Bronchial epithelial cell (primary cell): ENCODE results near the gene ZNF74. TPM values are rescaled to one million over a fixed set of nuclear protein-coding genes. Genes with fewer than 3 reads are reported as not detected.
"Not testable (repeated sequence)": the region's sequence is repeated elsewhere in the genome, so short reads cannot be mapped to it uniquely, and the experiment has no call there.

ENCODE experiments used
- DNase-seq: peaks from one replicate; pipeline ENCODE4 v3.0.0-alpha.2; 2010; ENCODE audit warnings: low read depth
- FAIRE-seq: peaks from 2 replicates; lab custom pipeline; 2011; peaks lifted over from hg19 to GRCh38; lab: Jason Lieb, UNC
- H3K27me3 ChIP-seq: 2 replicates; pipeline ENCODE4 v1.5.1; 2011; ENCODE audit warnings: low read length; ENCODE audit not compliant: control insufficient read depth, insufficient read depth
- H3K36me3 ChIP-seq: 2 replicates; pipeline ENCODE4 v1.5.1; 2011; ENCODE audit warnings: low read length; ENCODE audit not compliant: control insufficient read depth, insufficient read depth
- H3K4me3 ChIP-seq: 2 replicates; pipeline ENCODE4 v1.5.1; 2011; ENCODE audit warnings: mild to moderate bottlenecking, low read depth, low read length, control low read depth
- total RNA-seq: library from RNA; depleted of rRNA; stranded (reverse); fragments of >200 nt; gene quantifications from 2 replicates; pipeline ENCODE4 v1.2.1, GENCODE V29; 2014
- TF ChIP-seq, protein P1 (sequence below): IDR thresholded peaks from 2 replicates; pipeline ENCODE4 v1.5.1; 2011; ENCODE audit warnings: mild to moderate bottlenecking, moderate library complexity, low read length, control low read depth, inconsistent platforms; ENCODE audit not compliant: insufficient read depth, severe bottlenecking

ZNF74 gene
- total RNA-seq, 1 donor from 2014 or later: 15.5 TPM

DNA sequence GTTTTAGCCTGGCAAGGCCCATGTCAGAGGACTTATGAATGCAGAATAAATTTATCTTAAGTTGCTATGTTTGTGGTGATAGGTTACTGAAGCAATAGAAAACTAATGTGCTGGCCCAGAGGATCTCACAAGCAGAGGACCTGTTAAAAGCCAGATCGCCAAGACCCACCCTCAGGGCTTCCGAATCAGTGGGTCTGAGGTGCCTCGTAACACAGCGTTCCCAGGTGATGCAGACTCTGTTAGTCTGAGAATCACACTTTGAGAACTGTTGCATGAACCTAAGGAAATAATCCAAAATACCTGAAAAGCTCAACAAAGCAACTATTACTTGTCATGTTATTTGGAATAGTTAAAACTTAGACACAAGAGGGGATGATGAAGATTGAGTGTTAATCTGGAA is 50.4 kb downstream of the ZNF74 start:
- TF ChIP-seq, protein P1, sequence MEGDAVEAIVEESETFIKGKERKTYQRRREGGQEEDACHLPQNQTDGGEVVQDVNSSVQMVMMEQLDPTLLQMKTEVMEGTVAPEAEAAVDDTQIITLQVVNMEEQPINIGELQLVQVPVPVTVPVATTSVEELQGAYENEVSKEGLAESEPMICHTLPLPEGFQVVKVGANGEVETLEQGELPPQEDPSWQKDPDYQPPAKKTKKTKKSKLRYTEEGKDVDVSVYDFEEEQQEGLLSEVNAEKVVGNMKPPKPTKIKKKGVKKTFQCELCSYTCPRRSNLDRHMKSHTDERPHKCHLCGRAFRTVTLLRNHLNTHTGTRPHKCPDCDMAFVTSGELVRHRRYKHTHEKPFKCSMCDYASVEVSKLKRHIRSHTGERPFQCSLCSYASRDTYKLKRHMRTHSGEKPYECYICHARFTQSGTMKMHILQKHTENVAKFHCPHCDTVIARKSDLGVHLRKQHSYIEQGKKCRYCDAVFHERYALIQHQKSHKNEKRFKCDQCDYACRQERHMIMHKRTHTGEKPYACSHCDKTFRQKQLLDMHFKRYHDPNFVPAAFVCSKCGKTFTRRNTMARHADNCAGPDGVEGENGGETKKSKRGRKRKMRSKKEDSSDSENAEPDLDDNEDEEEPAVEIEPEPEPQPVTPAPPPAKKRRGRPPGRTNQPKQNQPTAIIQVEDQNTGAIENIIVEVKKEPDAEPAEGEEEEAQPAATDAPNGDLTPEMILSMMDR: no peak
- no peaks in the 10 kb centered on the region for H3K27me3 ChIP-seq
- FAIRE-seq (no peak), DNase-seq (no peak)
- H3K4me3 ChIP-seq: no peak overlapping the region
- H3K36me3 ChIP-seq: peaks cover 1% of the 10 kb centered on the region

DNA sequence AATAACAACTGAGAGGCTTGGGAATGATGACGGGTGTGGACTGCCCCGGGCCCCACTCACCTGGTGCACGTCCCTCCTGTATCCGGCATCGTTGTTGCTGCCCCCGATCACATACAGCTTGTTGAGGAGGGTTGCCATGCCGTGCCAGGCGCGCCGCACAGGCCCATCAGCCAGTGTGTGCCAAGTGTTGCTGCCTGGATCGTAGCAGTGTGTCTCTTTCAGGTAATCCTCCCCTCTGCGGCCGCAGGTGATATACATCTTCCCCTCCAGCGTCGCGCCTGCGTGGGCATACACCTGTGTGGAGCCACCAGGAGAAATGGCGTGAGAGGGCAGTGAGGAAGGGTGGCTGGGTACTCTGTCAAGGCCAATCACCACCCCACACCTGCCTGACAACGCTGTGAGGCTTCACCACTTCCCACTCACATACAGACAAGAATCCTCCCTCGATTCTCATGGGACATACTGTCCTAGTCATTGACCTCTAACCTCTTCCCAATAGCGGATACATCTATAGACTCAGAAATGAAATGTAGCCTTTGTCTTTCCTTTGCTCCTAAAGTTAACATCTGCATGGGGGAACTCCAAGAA is 52.5 kb downstream of the ZNF74 start:
- Histone ChIP-seq H3K4me3 (no peak overlapping the region), H3K36me3 (peaks cover 1% of the 10 kb centered on the region), H3K27me3 (no peaks in the 10 kb centered on the region)
- TF ChIP-seq, protein P1: no peak
- FAIRE-seq (no peak), DNase-seq (no peak)

DNA sequence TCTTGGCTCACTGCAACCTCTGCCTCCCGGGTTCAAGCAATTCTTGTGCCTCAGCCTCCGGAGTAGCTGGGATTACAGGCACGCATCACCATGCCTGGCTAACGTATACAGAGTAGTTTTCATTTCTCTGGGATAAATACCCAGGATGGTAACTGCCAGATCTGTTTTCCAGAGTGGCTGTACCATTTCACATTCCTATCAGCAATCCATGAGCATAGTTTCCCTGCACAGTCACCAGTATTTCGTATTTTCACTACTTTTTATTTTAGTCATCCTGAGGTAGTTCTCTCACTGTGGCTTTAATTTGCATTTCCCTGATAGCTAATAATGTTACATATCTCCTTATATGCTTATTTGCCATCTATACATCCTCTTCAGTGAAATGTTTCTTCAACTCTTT is 54.7 kb downstream of the ZNF74 start:
- FAIRE-seq: no peak
- TF ChIP-seq, protein P1: no peak
- no peaks in the 10 kb centered on the region for H3K27me3 ChIP-seq
- H3K4me3 ChIP-seq: no peak overlapping the region
- DNase-seq: no peak
- H3K36me3 ChIP-seq: no peaks in the 10 kb centered on the region

DNA sequence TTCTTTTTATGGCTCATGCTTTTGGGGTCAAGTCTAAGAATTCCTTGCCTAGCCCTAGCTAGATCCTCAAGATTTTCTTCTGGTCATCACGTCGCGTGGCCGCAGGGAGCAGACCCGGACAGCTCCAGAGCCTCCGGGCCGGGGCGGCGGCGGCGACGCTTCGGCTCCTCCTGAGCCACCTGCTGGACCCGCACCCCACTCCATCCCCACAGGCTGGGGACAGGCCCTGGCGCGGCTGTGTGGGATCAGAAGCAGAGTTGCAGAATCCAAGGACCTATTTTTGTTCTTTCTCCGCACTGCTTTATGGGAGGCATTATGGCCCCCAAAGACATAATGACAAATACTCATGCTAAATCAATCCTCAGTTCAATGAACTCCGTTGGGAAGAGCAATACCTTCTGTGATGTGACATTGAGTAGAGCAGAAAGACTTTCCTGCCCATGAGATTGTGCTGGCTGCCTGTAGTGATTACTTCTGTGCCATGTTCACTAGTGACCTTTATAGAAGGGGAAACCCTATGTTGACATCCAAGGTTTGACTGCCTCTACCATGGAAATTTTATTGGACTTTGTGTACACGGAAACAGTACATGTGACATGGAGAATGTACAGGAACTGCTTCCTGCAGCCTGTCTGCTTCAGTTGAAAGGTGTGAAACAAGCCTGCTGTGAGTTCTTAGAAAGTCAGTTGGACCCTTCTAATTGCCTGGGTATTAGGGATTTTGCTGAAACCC is 56.0 kb downstream of the ZNF74 start:
- TF ChIP-seq, protein P1: no peak
- H3K36me3 ChIP-seq: no peaks in the 10 kb centered on the region
- FAIRE-seq: peak; percentile 58

DNA sequence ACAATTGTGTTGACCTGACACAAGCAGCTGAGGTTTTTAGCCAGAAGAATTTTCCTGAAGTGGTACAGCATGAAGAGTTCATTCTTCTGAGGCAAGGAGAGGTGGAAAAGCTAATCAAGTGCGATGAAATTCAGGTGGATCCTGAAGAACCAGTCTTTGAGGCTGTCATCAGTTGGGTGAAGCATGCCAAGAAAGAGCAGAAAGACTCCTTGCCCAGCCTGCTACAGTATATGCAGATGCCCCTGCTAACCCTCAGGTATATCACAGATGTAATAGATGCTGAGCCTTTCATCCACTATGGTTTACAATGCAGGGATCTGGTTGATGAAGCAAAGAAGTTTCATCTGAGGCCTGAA is 56.6 kb downstream of the ZNF74 start:
- H3K4me3 ChIP-seq: no peak overlapping the region
- DNase-seq (no peak), FAIRE-seq (no peak)
- TF ChIP-seq, protein P1: no peak
- H3K36me3 ChIP-seq: no peaks in the 10 kb centered on the region
- H3K27me3 ChIP-seq: no peaks in the 10 kb centered on the region

More for the DNA sequence above, 56.0 kb downstream of the ZNF74 start:
- no peak for DNase-seq
- Histone ChIP-seq H3K4me3 (no peak overlapping the region), H3K27me3 (no peaks in the 10 kb centered on the region)

DNA sequence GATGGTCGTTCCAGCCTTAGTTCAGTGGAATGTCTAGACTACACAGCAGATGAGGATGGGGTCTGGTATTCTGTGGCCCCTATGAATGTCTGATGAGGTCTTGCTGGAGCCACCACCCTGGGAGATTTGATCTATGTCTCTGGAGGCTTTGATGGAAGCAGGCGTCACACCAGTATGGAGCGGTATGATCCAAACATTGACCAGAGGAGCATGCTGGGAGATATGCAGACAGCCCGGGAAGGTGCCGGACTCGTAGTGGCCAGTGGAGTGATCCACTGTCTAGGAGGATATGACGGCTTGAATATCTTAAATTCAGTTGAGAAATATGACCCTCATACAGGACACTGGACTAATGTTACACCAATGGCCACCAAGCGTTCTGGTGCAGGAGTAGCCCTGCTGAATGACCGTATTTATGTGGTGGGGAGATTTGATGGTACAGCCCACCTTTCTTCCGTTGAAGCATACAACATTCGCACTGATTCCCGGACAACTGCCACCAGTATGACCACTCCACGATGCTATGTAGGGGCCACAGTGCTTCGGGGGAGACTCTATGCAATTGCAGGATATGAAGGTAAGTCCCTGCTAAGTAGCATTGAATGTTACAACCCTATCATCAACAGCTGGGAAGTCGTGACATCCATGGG is 57.3 kb downstream of the ZNF74 start:
- peak; percentile 97 for FAIRE-seq

More for the DNA sequence above, 57.3 kb downstream of the ZNF74 start:
- not testable (repeated sequence) for DNase-seq, H3K27me3 ChIP-seq, H3K4me3 ChIP-seq, H3K36me3 ChIP-seq
